ENCODE measurements around the gene USP33.
"Not testable (repeated sequence)": the region's sequence is repeated elsewhere in the genome, so short reads cannot be mapped to it uniquely, and the experiment has no call there.

The USP33 gene

DNA sequence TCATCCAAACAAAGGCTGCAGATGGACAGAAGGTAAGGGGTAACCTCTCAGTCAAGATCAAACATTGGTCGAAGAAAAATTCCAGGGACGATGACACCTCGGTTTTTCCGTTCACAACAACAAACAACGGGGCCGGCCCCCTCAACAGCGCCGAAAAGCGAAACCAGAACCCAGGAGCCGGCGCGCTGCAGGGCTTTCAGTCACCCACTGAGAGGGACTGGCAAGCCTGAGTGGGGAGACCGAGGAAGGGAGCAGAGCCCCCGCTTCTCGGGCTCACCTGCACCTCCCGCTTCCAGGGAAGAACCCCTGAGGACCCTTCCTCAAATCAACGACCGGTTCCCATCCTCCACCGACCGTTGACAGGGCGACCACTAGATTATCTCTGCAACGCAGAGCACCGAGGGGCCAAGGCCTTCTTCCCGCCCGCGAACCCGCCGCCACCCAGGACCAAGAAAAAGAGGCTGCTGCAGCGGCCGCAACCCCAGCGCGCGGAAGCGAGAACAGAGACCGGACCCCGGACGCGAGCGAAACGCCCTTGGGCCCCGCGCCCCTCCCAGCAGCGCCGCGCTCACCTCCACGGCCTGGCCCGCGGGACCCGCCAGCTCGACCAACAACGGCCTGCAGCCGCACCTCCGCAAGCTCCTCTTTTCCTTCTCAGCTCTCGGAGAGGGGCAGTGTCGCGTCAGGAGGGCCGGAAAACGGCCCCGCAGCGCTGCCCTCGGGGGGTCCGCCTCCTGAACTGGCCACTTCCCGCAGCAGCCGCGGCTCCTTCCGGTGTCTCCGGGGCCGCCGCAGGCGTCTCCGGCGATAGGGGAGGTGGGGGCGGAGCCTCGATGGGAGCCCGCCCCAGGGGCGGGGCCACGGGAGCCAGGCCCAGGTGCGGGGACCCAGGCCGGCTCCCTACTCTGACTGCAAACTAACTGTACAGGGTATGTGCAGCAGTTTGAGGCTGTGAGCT lies at the start of gene USP33:
Gene USP33 (minus strand): TSS at position 782 of the 958 bp plus-strand sequence. CDS start 18,155 bp downstream, outside the sequence.
- peak; percentile 93 for DNase-seq

DNA sequence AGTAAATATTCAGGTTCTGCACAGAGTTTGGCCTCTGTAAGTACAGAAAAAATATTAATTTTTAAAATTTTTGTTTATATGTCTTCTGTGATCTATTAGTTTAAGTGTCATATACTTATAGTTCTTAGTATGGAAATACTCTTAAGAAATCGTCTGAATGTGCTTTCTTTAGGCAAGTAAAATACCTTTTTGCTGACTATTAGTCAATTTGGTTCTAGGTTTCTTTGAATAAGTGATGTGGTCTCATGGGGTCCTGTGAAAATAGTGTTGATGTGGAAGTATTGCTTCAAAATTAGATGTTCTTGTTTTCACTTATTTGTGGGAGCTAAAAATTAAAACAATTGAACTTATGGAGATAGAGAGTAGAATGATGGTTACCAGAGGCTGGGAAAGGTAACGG lies 43.7 kb upstream of the USP33 start:
- DNase-seq = no peak

DNA sequence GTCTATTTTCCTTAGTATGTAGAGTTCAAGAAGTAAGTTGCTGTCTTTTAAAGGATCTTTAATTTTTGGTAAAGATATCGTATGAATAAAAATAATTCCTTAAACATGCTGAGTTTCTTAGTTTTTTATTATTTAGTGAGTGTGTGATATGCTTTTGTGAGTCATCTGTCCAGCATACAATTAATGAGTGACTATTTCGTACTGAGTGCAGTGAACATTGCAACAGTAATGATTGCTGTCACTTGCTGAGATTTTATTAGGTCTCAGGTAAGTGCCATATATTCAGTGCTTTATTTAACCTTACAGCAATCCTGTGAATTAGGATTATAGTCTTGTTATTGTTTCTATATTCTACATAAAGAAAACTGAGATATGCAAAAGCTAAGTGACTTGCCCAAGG lies 42.4 kb upstream of the USP33 start:
- DNase-seq = no peak

DNA sequence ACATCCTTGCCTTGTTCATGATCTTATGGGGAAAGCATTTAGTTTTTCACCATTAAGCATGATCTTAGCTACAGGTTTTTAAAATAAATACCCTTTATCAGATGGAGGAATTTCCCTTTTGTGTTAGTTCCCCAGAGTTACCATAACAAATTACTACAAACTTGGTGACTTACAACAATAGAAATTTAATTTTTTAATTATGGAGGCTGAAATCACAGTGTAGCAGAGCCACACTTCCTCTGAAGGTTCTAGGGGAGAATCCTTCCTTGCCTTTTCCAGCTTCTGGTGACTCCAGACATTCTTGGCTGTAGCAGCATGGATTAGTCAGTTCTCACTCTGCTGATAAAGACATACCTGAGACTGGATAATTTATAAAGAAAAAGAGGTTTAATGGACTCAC lies 38.3 kb upstream of the USP33 start:
- DNase-seq = no peak

DNA sequence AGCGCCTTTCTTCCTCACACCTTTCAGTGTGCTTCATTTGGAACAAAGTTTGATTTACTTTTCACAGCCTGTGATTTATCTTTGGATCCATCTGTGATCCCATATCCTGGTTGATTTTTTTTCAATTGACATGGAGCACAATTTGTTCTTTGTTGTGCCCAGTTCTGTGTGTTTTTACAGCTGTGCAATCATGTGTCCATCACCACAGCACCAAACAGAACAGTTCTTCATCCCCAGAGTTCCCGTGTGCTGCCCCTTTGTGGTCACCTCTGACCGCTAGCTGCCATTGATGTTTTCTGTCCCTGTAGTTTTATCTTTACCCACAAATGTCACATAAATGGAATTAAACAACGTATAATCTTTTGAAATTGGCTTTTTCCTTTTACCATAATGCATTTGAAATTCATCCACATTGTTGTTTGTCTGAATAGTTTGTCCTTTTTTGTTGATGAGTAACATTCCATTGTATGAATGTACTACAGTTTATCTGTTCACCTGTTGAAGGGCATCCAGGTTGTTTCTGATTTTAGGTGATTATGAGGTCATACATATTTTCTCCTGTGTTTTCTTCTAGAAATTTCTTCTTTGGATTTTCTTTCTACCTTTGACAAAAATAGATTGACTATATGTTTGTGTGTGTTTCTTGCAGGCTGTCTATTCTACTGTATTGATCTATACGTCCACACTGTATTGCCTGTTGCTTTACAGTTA lies 37.2 kb upstream of the USP33 start:
- no peak for DNase-seq

DNA sequence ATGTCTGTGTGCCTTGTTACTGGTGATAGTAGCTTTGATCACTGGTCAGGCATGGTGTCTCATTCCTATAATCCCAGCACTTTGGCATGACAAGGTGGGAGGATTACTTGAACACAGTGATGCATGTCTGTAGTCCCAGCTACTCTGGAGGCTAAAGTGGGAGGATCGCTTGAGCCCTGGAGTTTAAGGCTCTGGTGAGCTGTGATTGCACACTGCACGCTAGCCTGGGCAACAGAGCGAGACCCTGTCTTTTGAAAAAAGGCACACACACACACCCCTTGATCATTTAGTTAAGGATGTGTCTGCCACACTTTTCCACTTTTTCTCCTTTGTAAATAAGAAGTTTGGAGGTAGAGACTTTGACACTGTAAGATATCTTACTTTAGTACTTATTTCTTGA lies 34.9 kb upstream of the USP33 start:
- no peak for DNase-seq

DNA sequence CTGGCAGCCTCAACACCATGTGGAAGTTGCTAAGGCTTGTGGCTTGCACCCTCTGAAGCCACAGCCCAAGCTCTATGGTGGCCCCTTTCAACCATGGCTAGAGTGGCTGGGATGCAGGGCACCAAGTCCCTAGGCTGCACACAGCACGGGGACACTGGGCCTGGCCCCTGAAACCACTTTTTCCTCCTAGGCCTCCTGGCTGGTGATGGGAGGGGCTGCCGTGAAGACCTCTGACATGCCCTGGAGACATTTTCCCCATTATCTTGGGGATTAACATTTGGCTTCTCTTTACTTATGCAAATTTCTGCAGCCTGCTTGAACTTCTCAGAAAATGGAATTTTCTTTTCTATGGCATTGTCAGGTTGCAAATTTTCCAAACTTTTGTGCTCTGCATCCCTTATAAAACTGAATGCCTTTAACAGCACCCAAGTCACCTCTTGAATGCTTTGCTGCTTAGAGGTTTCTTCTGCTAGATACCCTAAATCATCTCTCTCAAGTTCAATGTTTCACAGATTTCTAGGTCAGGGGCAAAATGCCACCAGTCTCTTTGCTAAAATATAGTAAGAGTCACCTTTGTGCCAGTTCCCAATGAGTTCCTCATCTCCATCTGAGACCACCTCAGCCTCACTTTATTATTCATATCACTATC lies 26.6 kb upstream of the USP33 start:
- not testable (repeated sequence) for DNase-seq

DNA sequence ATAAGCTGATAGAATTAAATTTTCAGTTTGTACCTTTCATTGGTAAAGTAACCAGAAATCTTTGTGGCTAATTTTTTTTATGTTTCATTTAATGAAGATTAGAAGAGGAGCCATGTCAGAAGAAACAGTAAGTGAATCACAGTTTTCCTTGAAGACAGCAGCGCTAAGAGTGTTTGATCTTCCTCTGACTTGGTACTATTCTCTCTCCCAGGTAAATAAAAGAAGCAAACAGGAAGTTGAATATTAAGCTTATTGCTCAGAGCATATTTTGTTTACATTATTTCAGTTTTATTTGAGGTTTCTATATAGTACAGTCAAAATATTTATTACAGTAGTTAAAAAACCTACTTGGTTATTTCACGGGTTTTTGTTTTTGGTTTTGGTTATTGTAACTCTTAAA lies 23.5 kb upstream of the USP33 start:
- DNase-seq = no peak

DNA sequence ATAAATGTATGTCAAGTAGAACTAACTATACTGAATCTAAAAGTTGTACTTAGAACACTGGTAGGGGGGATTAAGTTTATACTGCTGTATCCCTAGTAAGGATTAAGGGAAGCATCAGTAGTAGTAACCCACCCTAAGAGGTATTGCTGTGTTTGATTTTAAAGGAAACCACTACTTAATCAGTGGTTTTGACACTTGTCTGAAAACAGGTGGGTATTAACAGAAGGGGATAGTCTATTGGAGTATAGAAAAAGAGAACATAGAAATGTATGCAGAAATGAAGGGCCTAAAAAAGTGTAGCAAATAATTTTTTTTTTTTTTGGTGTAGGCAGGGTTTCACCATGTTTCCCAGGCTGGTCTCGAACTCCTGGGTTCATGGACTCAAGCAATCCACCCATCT lies 22.0 kb upstream of the USP33 start:
- no peak for DNase-seq

DNA sequence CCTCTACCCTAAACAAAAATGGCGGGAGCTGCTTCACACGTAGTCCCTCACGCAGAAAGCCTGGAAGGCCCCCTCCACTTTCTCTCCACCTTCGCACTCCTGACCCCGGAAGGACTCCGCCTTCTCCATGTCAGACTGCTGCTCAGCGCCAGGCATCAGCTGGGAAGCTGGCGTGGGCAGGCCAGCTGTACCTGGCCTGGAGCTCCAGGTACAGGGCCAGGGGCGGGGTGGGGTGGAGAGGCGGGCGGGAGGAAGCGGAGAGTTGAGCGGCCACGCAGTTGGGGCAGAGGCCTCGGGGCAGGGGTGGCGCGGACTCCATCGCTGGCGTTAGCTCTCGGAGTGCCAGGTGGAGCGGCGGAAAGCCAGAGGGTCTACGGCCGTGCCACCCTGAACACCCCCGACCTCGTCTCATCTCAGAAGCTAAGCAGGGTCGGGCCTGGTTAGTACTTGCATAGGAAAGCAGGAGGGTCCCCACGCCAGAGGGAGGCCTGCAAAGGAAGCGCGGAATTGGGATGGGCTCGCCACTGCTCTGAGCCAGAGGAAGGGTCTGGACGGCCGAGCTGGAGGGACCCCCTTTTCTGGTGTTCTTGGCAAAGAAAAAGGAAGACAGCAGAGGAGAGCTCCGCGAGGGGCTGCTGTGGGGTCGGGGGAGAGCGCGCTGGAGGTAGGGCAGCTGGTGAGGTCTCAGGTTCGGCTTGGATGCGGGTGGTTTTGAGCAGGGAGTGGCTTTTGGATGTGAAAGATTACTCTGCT lies 20.1 kb upstream of the USP33 start, which contains the start of gene MIGA1:
Gene MIGA1 (plus strand): TSS at position 121 of the 753 bp plus-strand sequence. CDS start 3,604 bp downstream, outside the sequence.
- DNase-seq = peak; percentile 84

DNA sequence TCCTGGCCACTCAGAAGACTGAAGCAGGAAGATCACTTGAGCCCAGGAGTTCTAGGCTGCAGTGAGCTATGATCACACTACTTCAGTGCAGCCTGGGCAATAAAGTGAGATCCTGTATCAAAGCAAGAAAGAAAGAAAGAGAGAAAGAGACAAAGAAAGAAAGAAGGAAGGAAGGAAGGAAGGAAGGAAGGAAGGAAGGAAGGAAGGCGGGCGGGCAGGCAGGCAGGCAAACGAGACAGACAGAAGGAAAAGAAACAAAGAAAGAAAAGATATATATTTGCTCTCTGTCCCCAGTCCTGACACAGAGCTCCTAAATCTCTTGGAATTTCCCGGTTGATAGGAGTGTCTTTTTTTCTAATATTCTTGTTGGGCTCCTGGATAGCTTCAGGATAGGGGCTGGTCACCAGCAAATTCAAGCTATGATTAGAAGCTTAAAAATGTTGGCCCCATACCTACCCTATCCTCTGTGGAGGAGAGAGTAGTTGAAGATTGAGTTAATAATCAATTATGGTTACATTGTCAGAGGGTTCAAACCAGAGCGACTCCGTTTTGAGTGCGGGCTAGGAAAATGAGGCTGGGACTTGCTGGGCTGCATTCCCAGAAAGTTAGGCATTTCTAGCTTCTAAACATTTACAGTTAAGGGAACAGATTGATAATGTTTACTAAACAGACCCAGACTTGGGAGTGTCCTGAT lies 16.5 kb upstream of the USP33 start:
- no peak for DNase-seq

DNA sequence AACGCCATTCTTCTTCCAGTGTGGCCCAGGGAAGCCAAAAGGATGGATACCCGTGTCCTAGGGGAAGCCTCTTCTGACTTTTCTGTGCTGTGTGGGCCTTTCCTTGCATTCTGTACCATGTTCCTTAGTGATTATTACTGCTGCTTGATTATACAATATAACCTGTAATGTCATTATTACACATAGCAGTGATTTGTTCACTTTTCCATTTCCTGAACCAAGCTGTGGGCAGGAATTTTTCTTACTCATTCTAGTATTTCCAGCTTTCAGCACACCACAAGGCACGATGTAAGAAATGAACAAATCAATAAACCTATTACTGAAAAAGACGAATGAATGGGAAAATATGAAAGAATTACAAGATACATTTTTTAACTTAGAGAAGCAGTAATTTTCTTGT lies 8.4 kb upstream of the USP33 start:
- no peak for DNase-seq

DNA sequence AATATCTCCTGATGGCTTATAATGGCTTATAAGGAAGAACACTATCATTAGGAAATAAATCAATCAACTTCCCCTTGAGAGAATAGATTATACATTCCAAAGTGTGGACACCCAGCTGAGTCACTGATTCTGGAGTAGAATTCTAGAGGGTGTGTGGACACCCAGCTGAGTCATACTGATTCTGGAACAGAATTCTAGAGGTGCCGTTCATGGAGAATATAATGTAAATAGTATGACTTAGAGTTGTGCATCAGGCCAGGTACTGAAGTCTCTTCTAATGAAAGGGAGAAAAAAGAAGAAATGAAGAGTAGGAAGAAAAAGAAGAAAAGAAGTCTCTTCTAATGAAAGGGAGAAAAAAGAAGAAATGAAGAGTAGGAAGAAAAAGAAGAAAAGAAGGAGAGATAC lies 2.4 kb upstream of the USP33 start:
- no peak for DNase-seq

DNA sequence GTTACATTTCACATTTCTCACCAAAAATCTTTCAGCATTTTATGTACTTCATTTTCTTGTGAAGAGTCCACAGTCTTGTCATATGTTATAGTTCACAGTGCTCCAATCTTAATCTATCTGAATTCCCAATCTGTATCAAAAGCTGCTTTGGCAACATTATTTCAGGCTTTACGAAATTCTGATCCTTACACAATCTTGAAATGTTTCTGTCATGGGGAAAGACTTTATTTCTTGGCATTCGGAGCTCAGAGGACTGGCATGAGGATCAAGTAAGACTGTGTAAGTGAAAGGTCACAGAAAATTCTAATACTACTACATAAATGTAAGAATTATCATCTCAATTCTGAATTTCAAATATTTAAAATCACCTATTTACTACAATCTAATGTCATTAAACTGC lies 2.0 kb downstream of the USP33 start:
- no peak for DNase-seq

DNA sequence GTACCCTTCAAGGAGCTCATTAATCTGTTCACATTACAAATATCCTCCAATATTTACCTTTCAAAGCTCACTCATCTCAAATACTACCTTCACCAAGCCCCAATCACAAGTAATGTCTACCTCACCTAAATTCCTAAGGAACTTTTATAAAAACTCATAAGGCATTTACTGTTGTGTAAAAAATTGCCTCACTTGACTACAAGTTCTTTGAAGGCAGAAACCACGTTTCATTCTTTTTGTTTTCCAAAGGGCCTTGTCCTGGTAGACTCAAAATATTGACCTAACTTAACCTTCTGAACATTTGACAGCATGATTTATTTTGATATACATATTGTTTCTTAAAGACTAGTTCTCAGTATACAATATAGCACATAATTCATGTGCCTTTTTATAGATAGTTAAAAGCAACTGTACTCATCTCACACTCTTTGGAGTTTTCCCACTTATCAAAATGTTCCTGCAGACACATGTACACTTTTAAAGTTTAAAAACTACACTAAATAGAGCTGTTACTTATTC lies 2.5 kb downstream of the USP33 start:
- no peak for DNase-seq

DNA sequence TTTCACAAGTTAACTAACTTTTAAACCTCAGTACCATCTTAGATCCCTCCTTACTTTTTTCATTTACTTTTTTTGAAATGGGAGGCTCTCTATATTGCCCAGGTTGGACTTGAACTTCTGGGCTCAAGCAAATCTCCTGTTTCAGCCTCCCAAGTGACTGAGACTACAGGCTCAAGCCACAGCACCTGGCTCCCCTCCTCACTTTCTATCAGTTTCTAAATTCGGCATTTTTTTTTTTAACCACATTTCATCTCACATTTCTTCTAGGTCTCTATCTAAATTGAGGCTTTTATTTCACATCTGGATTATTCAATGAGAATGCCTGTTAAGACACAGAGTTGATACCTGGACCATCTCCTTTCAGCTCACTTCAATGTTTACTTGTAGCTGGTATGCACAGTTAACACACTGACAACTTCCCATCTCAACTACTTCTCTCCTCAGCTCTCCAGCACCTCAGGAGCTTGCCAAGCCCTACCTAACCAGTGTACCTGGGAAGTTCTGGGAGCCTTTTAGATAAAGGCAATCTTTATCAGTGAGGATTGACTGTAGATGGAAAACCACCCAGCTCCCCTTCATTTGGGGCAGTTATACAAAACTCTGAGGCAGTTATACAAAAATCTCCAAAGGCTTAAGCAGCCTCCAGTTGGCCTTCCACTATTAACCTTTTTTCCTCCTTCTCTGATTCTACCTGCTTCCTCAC lies 3.4 kb downstream of the USP33 start:
- no peak for DNase-seq

DNA sequence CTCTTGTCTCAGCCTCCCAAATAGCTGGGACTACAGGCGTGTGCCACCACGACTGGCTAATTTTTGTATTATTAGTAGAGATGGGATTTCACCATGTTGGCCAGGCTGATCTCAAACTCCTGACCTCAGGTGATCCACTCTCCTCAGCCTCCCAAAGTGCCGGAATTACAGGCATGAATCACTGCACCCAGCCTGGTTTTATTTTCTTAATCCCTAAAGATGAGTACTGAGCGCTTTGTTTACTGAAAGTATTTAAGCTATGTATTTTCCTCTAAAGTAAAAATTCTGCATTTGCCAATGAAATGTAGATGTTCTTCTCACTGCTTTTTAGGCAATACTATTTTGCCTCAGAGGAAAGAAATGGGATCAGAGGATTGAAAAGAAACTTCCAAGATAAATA lies 10.2 kb downstream of the USP33 start:
- not testable (repeated sequence) for DNase-seq

DNA sequence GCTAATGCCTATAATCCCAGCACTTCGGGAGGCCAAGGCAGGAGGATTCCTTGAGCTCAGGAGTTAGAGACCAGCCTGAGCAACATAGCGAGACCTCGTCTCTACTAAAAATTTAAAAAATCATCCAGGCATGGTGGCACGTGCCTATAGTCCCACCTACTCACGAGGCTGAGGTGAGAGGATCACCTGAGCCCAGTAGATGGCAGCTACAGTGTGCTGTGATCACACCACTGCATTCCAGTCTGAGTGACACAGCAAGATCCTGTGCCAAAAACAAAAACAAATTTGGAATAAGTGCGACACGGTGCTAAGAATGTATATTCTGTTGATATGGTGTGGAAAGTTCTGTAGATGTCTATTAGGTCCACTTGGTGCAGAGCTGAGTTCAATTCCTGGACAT lies 15.1 kb downstream of the USP33 start:
- no peak for DNase-seq

DNA sequence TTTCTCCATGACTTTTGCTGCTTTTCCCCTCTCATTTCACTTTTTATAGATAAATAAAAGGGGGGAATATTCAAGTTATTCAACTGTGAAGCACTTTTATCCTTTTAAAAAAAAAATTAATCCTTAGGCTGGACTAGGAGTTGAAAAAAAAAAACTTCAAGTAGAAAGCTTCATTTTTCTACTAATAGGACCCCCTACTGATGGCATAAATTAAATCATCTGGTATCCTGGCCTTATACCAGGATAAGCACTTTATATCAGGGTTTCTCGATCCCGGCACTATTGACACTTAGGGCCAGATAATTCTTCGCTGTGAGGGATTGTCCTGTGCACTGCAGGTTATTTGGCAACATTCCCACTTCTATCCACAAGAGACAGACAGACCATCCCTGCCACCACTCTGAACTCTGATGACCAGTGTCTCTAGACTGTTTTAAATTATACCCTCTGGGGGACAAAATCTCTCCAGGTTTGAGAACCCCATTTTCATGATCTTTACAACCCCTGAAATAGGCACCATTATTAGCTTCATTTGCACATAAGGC lies 17.6 kb downstream of the USP33 start:
- DNase-seq = no peak

DNA sequence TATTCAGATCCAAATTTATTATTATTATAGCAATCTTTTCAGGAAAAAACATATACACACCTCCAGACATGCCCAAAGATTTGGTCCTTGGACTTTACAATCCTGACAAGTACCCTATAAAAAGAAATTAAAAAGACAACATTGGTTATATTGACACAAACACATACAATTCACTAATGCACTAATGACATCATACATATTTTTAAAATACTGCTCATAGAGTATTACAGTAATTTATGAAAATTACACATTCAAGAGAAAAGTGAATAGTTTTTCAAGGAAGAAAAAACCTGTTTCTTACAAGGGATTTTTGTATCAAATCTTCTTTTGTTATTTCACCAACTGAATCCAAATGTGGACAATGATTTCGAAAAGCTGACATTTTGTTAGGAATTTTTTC lies 18.3 kb downstream of the USP33 start:
- DNase-seq = no peak

DNA sequence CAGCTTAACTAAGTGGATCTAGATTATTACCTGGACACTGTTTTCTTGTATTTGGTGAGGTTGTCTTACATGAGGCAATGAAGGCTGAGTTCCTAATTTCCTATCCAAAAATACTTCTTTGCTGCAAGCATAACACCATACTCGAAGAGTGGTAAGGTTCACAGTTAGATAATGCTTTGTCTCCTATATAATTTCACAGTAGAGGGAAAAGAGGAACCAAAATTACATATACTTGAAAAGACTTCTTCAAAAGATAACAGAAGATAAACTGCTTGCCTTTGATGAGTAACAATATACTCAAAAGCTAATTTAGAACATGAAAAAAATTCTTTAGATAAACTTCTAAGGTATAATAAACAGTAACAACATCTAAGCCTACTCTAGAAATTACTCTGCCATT lies 20.4 kb downstream of the USP33 start:
- no peak for DNase-seq
